NCI-H2227 treated with DMSO at 0.1 percent for 48 hours (cell line): Measurements from ENCODE around the gene STON2.

Experiments
- DNase-seq: peaks from one replicate; lab custom pipeline; 2025; lab: John Stamatoyannopoulos, UW

Gene STON2

GRCh38 chr14:81331229-81332021 is 68.7 kb downstream of the STON2 start:
- no peak for DNase-seq

- DNase-seq = no peak
Observed at GRCh38 chr14:81330619-81331122, 69.5 kb downstream of the STON2 start.

- DNase-seq = no peak
Observed at GRCh38 chr14:81329640-81330381, 70.3 kb downstream of the STON2 start.

- no peak for DNase-seq
Observed at GRCh38 chr14:81326451-81326850, 73.7 kb downstream of the STON2 start.

- peak; percentile 73 for DNase-seq
Observed at GRCh38 chr14:81324011-81324410, 76.1 kb downstream of the STON2 start.

- no peak for DNase-seq
Observed at GRCh38 chr14:81323093-81323492, 77.0 kb downstream of the STON2 start.

- no peak for DNase-seq
Observed at GRCh38 chr14:81319946-81320345, 80.2 kb downstream of the STON2 start.

GRCh38 chr14:81319314-81319713 is 80.8 kb downstream of the STON2 start:
- no peak for DNase-seq

GRCh38 chr14:81315341-81315740 is 84.8 kb downstream of the STON2 start:
- DNase-seq = no peak

GRCh38 chr14:81314443-81315175 is 85.5 kb downstream of the STON2 start:
- peak; percentile 95 for DNase-seq

GRCh38 chr14:81313775-81314429 is 86.2 kb downstream of the STON2 start:
- no peak for DNase-seq

- DNase-seq = peak; percentile 17
Observed at GRCh38 chr14:81313200-81313599, 86.9 kb downstream of the STON2 start.

- DNase-seq = no peak
Observed at GRCh38 chr14:81312289-81312876, 87.7 kb downstream of the STON2 start.

GRCh38 chr14:81311778-81312177 is 88.3 kb downstream of the STON2 start:
- no peak for DNase-seq

GRCh38 chr14:81311141-81311540 is 89.0 kb downstream of the STON2 start:
- DNase-seq = no peak

GRCh38 chr14:81310606-81311005 is 89.5 kb downstream of the STON2 start:
- DNase-seq = no peak

GRCh38 chr14:81309511-81309910 is 90.6 kb downstream of the STON2 start:
- no peak for DNase-seq

- no peak for DNase-seq
Observed at GRCh38 chr14:81305743-81306142, 94.4 kb downstream of the STON2 start.

- DNase-seq = no peak
Observed at GRCh38 chr14:81305065-81305464, 95.1 kb downstream of the STON2 start.

GRCh38 chr14:81303258-81303935 is 96.7 kb downstream of the STON2 start:
- DNase-seq = no peak

GRCh38 chr14:81302638-81303037 is 97.5 kb downstream of the STON2 start:
- DNase-seq = no peak
